WTC11 (cell line): ENCODE data around the gene CCDC127.

Source experiments
- CREM ChIP-seq: sonication (generic); formaldehyde crosslinking; IDR thresholded peaks from 2 replicates; pipeline ENCODE4 v1.8.1; 2022; ENCODE audit warnings: mild to moderate bottlenecking, missing genetic modification reagents, moderate library complexity
- E2F1 ChIP-seq: sonication (generic); formaldehyde crosslinking; IDR thresholded peaks from 2 replicates; pipeline ENCODE4 v1.8.0; 2022; ENCODE audit warnings: mild to moderate bottlenecking, missing genetic modification reagents
- E2F4 ChIP-seq: sonication (generic); formaldehyde crosslinking; IDR thresholded peaks from 2 replicates; pipeline ENCODE4 v1.8.1; 2022; ENCODE audit warnings: low read depth, mild to moderate bottlenecking, moderate library complexity, missing genetic modification reagents, borderline replicate concordance
- ESRRA ChIP-seq: sonication (generic); formaldehyde crosslinking; IDR thresholded peaks from 2 replicates; pipeline ENCODE4 v1.8.1; 2022; ENCODE audit warnings: mild to moderate bottlenecking, missing genetic modification reagents, borderline replicate concordance
- FOXJ3 ChIP-seq: sonication (generic); formaldehyde crosslinking; IDR thresholded peaks from 2 replicates; pipeline ENCODE4 v1.9.0; 2021; ENCODE audit warnings: missing genetic modification reagents, mild to moderate bottlenecking, borderline replicate concordance
- IRF1 ChIP-seq: sonication (generic); formaldehyde crosslinking; IDR thresholded peaks from 2 replicates; pipeline ENCODE4 v1.8.0; 2023; ENCODE audit warnings: missing genetic modification reagents
- IRF2 ChIP-seq: sonication (generic); formaldehyde crosslinking; IDR thresholded peaks from 2 replicates; pipeline ENCODE4 v1.8.0; 2022; ENCODE audit warnings: low read depth, missing genetic modification reagents, borderline replicate concordance
- JUN ChIP-seq: sonication (generic); formaldehyde crosslinking; IDR thresholded peaks from 2 replicates; pipeline ENCODE4 v1.8.0; 2023; ENCODE audit warnings: mild to moderate bottlenecking, missing genetic modification reagents
- NFYB ChIP-seq: sonication (generic); formaldehyde crosslinking; conservative IDR thresholded peaks from 2 replicates; pipeline ENCODE4 v1.8.0; 2022; ENCODE audit warnings: low read depth, missing genetic modification reagents
- TCF7 ChIP-seq: sonication (generic); formaldehyde crosslinking; IDR thresholded peaks from 2 replicates; pipeline ENCODE4 v1.8.0; 2022; ENCODE audit warnings: mild to moderate bottlenecking, low read depth, missing genetic modification reagents, moderate library complexity
- TF ChIP-seq, protein P1 (sequence below): fragments of 200-600 bp; IDR thresholded peaks from 2 replicates; pipeline ENCODE4 v1.8.0; 2022; ENCODE audit warnings: antibody characterized with exemption
- TF ChIP-seq, protein P2 (sequence below): sonication (generic); formaldehyde crosslinking; IDR thresholded peaks from 2 replicates; pipeline ENCODE4 v1.8.1; 2023; ENCODE audit warnings: mild to moderate bottlenecking, missing genetic modification reagents, moderate library complexity

DNA sequence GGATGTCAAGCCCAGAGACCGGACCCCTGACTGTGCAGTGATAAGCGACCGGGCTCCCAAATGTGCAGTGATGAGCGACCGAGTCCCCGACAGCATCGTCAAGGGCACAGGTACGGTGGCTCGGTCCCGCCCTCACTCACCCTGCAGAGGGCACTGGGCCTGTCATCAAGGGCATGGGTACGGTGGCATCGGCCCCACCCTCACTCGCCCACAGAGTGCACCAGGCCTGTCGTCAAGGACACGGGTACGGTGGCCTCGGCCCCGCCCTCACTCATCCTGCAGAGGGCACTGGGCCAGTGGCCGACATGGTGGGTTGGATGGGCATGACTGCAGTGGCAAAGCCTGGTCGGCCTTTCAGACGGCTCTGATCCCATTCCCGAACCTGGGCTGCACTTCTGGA, 36.4 kb downstream of the CCDC127 start:
- TF ChIP-seq, protein P1, sequence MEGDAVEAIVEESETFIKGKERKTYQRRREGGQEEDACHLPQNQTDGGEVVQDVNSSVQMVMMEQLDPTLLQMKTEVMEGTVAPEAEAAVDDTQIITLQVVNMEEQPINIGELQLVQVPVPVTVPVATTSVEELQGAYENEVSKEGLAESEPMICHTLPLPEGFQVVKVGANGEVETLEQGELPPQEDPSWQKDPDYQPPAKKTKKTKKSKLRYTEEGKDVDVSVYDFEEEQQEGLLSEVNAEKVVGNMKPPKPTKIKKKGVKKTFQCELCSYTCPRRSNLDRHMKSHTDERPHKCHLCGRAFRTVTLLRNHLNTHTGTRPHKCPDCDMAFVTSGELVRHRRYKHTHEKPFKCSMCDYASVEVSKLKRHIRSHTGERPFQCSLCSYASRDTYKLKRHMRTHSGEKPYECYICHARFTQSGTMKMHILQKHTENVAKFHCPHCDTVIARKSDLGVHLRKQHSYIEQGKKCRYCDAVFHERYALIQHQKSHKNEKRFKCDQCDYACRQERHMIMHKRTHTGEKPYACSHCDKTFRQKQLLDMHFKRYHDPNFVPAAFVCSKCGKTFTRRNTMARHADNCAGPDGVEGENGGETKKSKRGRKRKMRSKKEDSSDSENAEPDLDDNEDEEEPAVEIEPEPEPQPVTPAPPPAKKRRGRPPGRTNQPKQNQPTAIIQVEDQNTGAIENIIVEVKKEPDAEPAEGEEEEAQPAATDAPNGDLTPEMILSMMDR: no peak
- TF ChIP-seq, protein P2, sequence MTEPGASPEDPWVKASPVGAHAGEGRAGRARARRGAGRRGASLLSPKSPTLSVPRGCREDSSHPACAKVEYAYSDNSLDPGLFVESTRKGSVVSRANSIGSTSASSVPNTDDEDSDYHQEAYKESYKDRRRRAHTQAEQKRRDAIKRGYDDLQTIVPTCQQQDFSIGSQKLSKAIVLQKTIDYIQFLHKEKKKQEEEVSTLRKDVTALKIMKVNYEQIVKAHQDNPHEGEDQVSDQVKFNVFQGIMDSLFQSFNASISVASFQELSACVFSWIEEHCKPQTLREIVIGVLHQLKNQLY (CRISPR knock-in tag): no peak
- TF ChIP-seq NFYB (CRISPR knock-in tag): no peak
- TF ChIP-seq E2F1 (CRISPR knock-in tag): no peak
- TF ChIP-seq JUN (CRISPR knock-in tag): no peak
- no peak for TF ChIP-seq ESRRA (CRISPR knock-in tag)
- TF ChIP-seq IRF1: no peak
- TF ChIP-seq E2F4 (CRISPR knock-in tag): no peak
- TF ChIP-seq CREM: no peak
- no peak for TF ChIP-seq FOXJ3 (CRISPR knock-in tag)
- TF ChIP-seq IRF2 (CRISPR knock-in tag): no peak
- no peak for TF ChIP-seq TCF7 (CRISPR knock-in tag)
